HepG2 (cell line): ENCODE data around the gene MMP24OS. TPM values are rescaled to one million over a fixed set of nuclear protein-coding genes. Genes with fewer than 3 reads are reported as not detected.

Source experiments
- ATAC-seq: fragments of 200-7000 bp; cut with Tn5 transposase; 3 replicates; pipeline ENCODE4 v1.9.1; 2020; ENCODE audit warnings: mild to moderate bottlenecking, moderate library complexity
- BruUV-seq: library from RNA; stranded (reverse); fragments of 400-500 nt; replicated peaks from 2 replicates; lab custom pipeline; 2021; lab: Mats Ljungman, UMichigan
- CTCF ChIA-PET: fragments of 300-600 bp; formaldehyde crosslinking; extraction: SDS; loops from one replicate; lab custom pipeline; 2021; ENCODE audit warnings: low total read pairs, inconsistent platforms, low intra/inter-chr PET ratio; lab: Yijun Ruan, JAX
- POLR2A ChIA-PET: fragments of 350-600 bp; sonication (Branson Sonifier 250); formaldehyde crosslinking; loops from one replicate; lab custom pipeline; 2020; ENCODE audit warnings: antibody characterized with exemption, inconsistent platforms; lab: Yijun Ruan, JAX
- DNase-seq: peaks from one replicate; pipeline ENCODE4 v3.0.0-alpha.2; 2015; ENCODE audit warnings: low spot score
- FAIRE-seq: peaks from 3 replicates; lab custom pipeline; 2011; peaks lifted over from hg19 to GRCh38; lab: Jason Lieb, UNC
- H2AFZ ChIP-seq: one replicate; pipeline ENCODE4 v1.6.1; 2011; ENCODE audit warnings: low read length, inconsistent platforms
- H3K27ac ChIP-seq: fragments of 300-600 bp; 3 replicates; pipeline ENCODE4 v1.8.0; 2011; ENCODE audit warnings: mixed run types, mild to moderate bottlenecking, mixed read lengths, low read length, inconsistent platforms; ENCODE audit not compliant: insufficient read depth; ENCODE audit errors: extremely low read length
- H3K27me3 ChIP-seq, 2 experiments: fragments of 200-600 bp in 1 of 2; 2 replicates in 1 of 2; 3 replicates in 1 of 2; pipeline versions ENCODE4 v1.6.0 to v1.8.0; 2011; ENCODE audit warnings: low read length in 2 of 2, mild to moderate bottlenecking in 2 of 2, moderate library complexity in 2 of 2, inconsistent platforms in 1 of 2; ENCODE audit not compliant: insufficient read depth in 2 of 2, control insufficient read depth in 1 of 2
- H3K36me3 ChIP-seq, 2 experiments: fragments of 200-600 bp in 1 of 2; replicated peaks in 1 of 2; 2 replicates in 1 of 2; 3 replicates in 1 of 2; pipeline versions ENCODE4 v1.5.1 to v1.8.0; 2011; ENCODE audit warnings: low read length in 2 of 2, inconsistent platforms in 1 of 2; ENCODE audit not compliant: insufficient read depth in 2 of 2, control insufficient read depth in 1 of 2
- H3K4me1 ChIP-seq: 2 replicates; pipeline ENCODE4 v1.5.1; 2012; ENCODE audit warnings: low read length, inconsistent platforms; ENCODE audit not compliant: insufficient read depth
- H3K4me2 ChIP-seq: 2 replicates; pipeline ENCODE4 v1.6.0; 2011; ENCODE audit warnings: low read depth, low read length, inconsistent platforms
- H3K4me3 ChIP-seq, 3 experiments: fragments of 200-600 bp in 1 of 3; sonication (generic), shearing (Covaris generic) in 1 of 3; replicated peaks in 1 of 3; 2 replicates each; pipeline ENCODE4 v1.5.1; 2011 to 2016; ENCODE audit warnings: low read length in 3 of 3, inconsistent platforms in 2 of 3, low read depth in 2 of 3, mild to moderate bottlenecking in 2 of 3, control low read depth in 1 of 3, mixed read lengths in 1 of 3; ENCODE audit not compliant: insufficient read depth in 1 of 3
- H3K79me2 ChIP-seq: one replicate; pipeline ENCODE4 v1.6.1; 2011; ENCODE audit warnings: low read length, inconsistent platforms; ENCODE audit not compliant: insufficient read depth
- H3K9ac ChIP-seq: 2 replicates; pipeline ENCODE4 v1.6.0; 2011; ENCODE audit warnings: mild to moderate bottlenecking, low read depth, low read length, inconsistent platforms; ENCODE audit not compliant: insufficient read depth
- H3K9me3 ChIP-seq: 2 replicates; pipeline ENCODE4 v1.5.1; 2012; ENCODE audit warnings: mild to moderate bottlenecking, low read length
- H4K20me1 ChIP-seq: 2 replicates; pipeline ENCODE4 v1.6.0; 2011; ENCODE audit warnings: inconsistent platforms, mild to moderate bottlenecking, low read length, moderate library complexity; ENCODE audit not compliant: insufficient read depth
- ADNP ChIP-seq: sonication (generic); formaldehyde crosslinking; IDR thresholded peaks from 2 replicates; pipeline ENCODE4 v1.4.0; 2020; ENCODE audit warnings: missing genetic modification reagents
- BRCA1 ChIP-seq: sonication (generic); formaldehyde crosslinking; IDR thresholded peaks from 2 replicates; pipeline ENCODE4 v1.4.0; 2020; ENCODE audit warnings: missing genetic modification reagents
- EP300 ChIP-seq, 3 experiments: sonication (generic) in 1 of 3; formaldehyde crosslinking in 1 of 3; IDR thresholded peaks; 2 replicates each; pipeline versions ENCODE4 v1.5.1 to v1.6.1; 2011 to 2020; ENCODE audit warnings: low read depth in 2 of 3, low read length in 2 of 3, borderline replicate concordance in 1 of 3, improper control_type of control experiment in 1 of 3, mild to moderate bottlenecking in 1 of 3, missing genetic modification reagents in 1 of 3, moderate library complexity in 1 of 3
- FOSL2 ChIP-seq: sonication (generic); formaldehyde crosslinking; IDR thresholded peaks from 2 replicates; pipeline ENCODE4 v1.4.0; 2020; ENCODE audit warnings: missing genetic modification reagents
- GATAD1 ChIP-seq: IDR thresholded peaks from 2 replicates; pipeline ENCODE4 v1.6.1; 2016; ENCODE audit warnings: missing genetic modification reagents, missing compliant biosample characterization
- MTF1 ChIP-seq: sonication (generic); formaldehyde crosslinking; IDR thresholded peaks from 2 replicates; pipeline ENCODE4 v1.5.0; 2020; ENCODE audit warnings: missing genetic modification reagents
- NCOA2 ChIP-seq: sonication (generic); formaldehyde crosslinking; IDR thresholded peaks from 2 replicates; pipeline ENCODE4 v1.8.0; 2022; ENCODE audit warnings: inconsistent platforms
- NCOR1 ChIP-seq: fragments of 200-600 bp; sonication (generic); IDR thresholded peaks from 2 replicates; pipeline ENCODE4 v1.7.0; 2017; ENCODE audit warnings: antibody characterized with exemption, low read length, borderline replicate concordance
- PAX8 ChIP-seq: sonication (generic); formaldehyde crosslinking; IDR thresholded peaks from 2 replicates; pipeline ENCODE4 v1.8.0; 2022; ENCODE audit warnings: mild to moderate bottlenecking, missing genetic modification reagents, borderline replicate concordance
- PHF5A ChIP-seq: IDR thresholded peaks from one replicate; pipeline ENCODE4 v1.6.1; 2018; ENCODE audit warnings: low read depth, missing genetic modification reagents; ENCODE audit not compliant: unreplicated experiment
- SAP130 ChIP-seq: IDR thresholded peaks from 2 replicates; pipeline ENCODE4 v1.6.1; 2016; ENCODE audit warnings: low read depth
- ZNF703 ChIP-seq: sonication (generic); formaldehyde crosslinking; IDR thresholded peaks from 2 replicates; pipeline ENCODE4 v1.5.1; 2020; ENCODE audit warnings: missing genetic modification reagents, mild to moderate bottlenecking, moderate library complexity, borderline replicate concordance
- ZNF839 ChIP-seq: sonication (generic); formaldehyde crosslinking; IDR thresholded peaks from 2 replicates; pipeline ENCODE4 v1.4.0; 2020; ENCODE audit warnings: missing genetic modification reagents, mild to moderate bottlenecking, borderline replicate concordance
- ZSCAN31 ChIP-seq: sonication (generic); formaldehyde crosslinking; IDR thresholded peaks from 2 replicates; pipeline ENCODE4 v1.5.0; 2020; ENCODE audit warnings: low read depth, mild to moderate bottlenecking, missing genetic modification reagents
- WGBS: methylation state at CpG from one replicate; pipeline ENCODE4 v1.1.6; 2017; ENCODE audit warnings: low lambda C conversion rate; 5-methylcytosine and 5-hydroxymethylcytosine counted together
- in situ Hi-C: cut with HindIII; loops from 2 replicates; pipeline ENCODE4 v1.10.0; 2017; ENCODE audit warnings: low pct_unique_long_range_greater_than_20kb; ENCODE audit not compliant: extremely low pct_ligation_motif_present
- intact Hi-C: fragments of 100-400 bp; cut with micrococcal nuclease; formaldehyde crosslinking; loops from one replicate; pipeline ENCODE4 v1.10.0; 2022; ENCODE audit not compliant: unreplicated experiment
- polyA plus RNA-seq, 8 experiments: library from polyadenylated mRNA; depleted of rRNA in 3 of 8; stranded (reverse) in 7 of 8; unstranded in 1 of 8; fragments of >200 nt; fragmentation: Illumina TruSeq in 4 of 8; extraction: Trizol in 4 of 8; gene quantifications; 2 replicates each; pipeline versions ENCODE4 v1.2.1 to v1.2.3, GENCODE V29; 2011 to 2016; ENCODE audit warnings: low read depth in 4 of 8, missing spikeins in 1 of 8, mixed read lengths in 1 of 8; ENCODE audit not compliant: insufficient read depth in 1 of 8
- total RNA-seq, 5 experiments: library from RNA; depleted of rRNA; stranded (reverse); fragments of >200 nt; fragmentation: Illumina TruSeq; extraction: Trizol; gene quantifications; 2 replicates each; pipeline ENCODE4 v1.2.3, GENCODE V29; 2016; ENCODE audit warnings: low read depth in 1 of 5
- TF ChIP-seq, protein P1 (sequence below): sonication (generic); formaldehyde crosslinking; IDR thresholded peaks from 2 replicates; pipeline ENCODE4 v1.4.0; 2020; ENCODE audit warnings: mild to moderate bottlenecking, missing genetic modification reagents
- TF ChIP-seq, protein P2 (sequence below): IDR thresholded peaks from 2 replicates; pipeline ENCODE4 v1.6.1; 2018; ENCODE audit warnings: missing genetic modification reagents, mild to moderate bottlenecking, missing compliant biosample characterization
- TF ChIP-seq, protein P3 (sequence below): sonication (generic); formaldehyde crosslinking; IDR thresholded peaks from 2 replicates; pipeline ENCODE4 v1.5.0; 2020; ENCODE audit warnings: missing genetic modification reagents

The MMP24OS gene
- total and polyA plus RNA-seq, 2 of the 13 experiments (the other 11 are each of a cell fraction or from before 2014, with no cell fraction given): 6.0 to 8.5 TPM

DNA sequence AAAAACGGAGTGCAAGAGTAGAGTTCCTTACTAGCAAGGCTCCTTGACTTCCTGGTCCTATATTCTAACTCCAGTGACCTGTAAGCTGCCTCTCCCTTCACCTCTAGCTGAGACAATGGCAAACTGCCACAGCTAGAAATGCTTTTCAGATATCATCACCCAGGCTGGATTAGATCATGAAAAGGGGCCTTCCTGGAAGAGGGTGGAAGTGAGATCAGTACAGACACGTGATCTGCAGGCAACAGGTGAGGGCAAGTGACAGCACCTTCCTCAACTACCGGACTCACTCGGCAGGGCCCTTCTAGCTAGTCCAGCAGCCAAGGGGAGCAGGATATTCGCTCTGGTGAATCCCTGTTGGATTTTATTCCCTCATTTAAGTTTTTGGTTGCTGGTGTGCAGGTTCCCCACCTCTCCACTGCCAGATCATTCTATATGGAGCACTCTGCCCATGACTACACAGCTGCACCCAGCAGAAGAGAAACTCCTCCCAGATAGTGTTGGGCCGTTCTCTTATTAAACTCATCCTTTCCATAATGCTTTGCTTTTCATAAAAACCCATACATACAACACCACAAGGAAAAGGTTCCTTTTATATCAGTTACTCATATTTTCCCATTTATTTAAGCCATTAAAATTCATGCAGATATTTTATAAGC, 40.7 kb upstream of the MMP24OS start:
- Histone ChIP-seq H3K79me2 (no peaks in the 10 kb centered on the region), H2AFZ (no peak overlapping the region), H3K36me3 (peaks cover 5 to 10% of the 10 kb centered on the region in 2 experiments; a peak in 3 of 5 replicates), H4K20me1 (no peaks in the 10 kb centered on the region), H3K9me3 (no peaks in the 10 kb centered on the region), H3K4me3 (no peak overlapping the region), H3K4me2 (no peak overlapping the region), H3K4me1 (peaks cover 25% of the 10 kb centered on the region), H3K27ac (no peak overlapping the region), H3K27me3 (no peaks in the 10 kb centered on the region), H3K9ac (no peak overlapping the region)
- FAIRE-seq (no peak), DNase-seq (peak; percentile 71), ATAC-seq (no peak)
- no peak for TF ChIP-seq NCOR1
- no peak for TF ChIP-seq PHF5A (CRISPR knock-in tag)
- TF ChIP-seq, protein P1, sequence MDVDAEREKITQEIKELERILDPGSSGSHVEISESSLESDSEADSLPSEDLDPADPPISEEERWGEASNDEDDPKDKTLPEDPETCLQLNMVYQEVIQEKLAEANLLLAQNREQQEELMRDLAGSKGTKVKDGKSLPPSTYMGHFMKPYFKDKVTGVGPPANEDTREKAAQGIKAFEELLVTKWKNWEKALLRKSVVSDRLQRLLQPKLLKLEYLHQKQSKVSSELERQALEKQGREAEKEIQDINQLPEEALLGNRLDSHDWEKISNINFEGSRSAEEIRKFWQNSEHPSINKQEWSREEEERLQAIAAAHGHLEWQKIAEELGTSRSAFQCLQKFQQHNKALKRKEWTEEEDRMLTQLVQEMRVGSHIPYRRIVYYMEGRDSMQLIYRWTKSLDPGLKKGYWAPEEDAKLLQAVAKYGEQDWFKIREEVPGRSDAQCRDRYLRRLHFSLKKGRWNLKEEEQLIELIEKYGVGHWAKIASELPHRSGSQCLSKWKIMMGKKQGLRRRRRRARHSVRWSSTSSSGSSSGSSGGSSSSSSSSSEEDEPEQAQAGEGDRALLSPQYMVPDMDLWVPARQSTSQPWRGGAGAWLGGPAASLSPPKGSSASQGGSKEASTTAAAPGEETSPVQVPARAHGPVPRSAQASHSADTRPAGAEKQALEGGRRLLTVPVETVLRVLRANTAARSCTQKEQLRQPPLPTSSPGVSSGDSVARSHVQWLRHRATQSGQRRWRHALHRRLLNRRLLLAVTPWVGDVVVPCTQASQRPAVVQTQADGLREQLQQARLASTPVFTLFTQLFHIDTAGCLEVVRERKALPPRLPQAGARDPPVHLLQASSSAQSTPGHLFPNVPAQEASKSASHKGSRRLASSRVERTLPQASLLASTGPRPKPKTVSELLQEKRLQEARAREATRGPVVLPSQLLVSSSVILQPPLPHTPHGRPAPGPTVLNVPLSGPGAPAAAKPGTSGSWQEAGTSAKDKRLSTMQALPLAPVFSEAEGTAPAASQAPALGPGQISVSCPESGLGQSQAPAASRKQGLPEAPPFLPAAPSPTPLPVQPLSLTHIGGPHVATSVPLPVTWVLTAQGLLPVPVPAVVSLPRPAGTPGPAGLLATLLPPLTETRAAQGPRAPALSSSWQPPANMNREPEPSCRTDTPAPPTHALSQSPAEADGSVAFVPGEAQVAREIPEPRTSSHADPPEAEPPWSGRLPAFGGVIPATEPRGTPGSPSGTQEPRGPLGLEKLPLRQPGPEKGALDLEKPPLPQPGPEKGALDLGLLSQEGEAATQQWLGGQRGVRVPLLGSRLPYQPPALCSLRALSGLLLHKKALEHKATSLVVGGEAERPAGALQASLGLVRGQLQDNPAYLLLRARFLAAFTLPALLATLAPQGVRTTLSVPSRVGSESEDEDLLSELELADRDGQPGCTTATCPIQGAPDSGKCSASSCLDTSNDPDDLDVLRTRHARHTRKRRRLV (CRISPR knock-in tag): no peak
- TF ChIP-seq ZSCAN31 (CRISPR knock-in tag): no peak
- TF ChIP-seq, protein P2, sequence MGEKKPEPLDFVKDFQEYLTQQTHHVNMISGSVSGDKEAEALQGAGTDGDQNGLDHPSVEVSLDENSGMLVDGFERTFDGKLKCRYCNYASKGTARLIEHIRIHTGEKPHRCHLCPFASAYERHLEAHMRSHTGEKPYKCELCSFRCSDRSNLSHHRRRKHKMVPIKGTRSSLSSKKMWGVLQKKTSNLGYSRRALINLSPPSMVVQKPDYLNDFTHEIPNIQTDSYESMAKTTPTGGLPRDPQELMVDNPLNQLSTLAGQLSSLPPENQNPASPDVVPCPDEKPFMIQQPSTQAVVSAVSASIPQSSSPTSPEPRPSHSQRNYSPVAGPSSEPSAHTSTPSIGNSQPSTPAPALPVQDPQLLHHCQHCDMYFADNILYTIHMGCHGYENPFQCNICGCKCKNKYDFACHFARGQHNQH (CRISPR knock-in tag): no peak
- TF ChIP-seq FOSL2 (CRISPR knock-in tag): 0 out of 2 replicates have a peak, but pooled peaks have one; percentile 23
- TF ChIP-seq EP300 (IDR thresholded peaks at IDR 0.05; ENCODE audit: low read depth in 2 of 2, low read length in 2 of 2): no peak
- TF ChIP-seq EP300 (CRISPR knock-in tag; IDR thresholded peaks at IDR 0.05; ENCODE audit: borderline replicate concordance): peak; percentile 23; the same call in 1 of the 2 replicates
- no peak for TF ChIP-seq SAP130 (CRISPR knock-in tag)
- no peak for TF ChIP-seq ADNP (CRISPR knock-in tag)
- no peak for TF ChIP-seq ZNF703 (CRISPR knock-in tag)
- no peak for TF ChIP-seq ZNF839
- TF ChIP-seq MTF1 (CRISPR knock-in tag): no peak
- TF ChIP-seq PAX8 (CRISPR knock-in tag): no peak
- TF ChIP-seq NCOA2 (CRISPR knock-in tag): no peak
- no peak for TF ChIP-seq BRCA1 (CRISPR knock-in tag)
- TF ChIP-seq GATAD1: no peak
- TF ChIP-seq, protein P3, sequence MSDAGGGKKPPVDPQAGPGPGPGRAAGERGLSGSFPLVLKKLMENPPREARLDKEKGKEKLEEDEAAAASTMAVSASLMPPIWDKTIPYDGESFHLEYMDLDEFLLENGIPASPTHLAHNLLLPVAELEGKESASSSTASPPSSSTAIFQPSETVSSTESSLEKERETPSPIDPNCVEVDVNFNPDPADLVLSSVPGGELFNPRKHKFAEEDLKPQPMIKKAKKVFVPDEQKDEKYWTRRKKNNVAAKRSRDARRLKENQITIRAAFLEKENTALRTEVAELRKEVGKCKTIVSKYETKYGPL: no peak
- intact Hi-C loops (no loop called here), in situ Hi-C loops (no loop called here)
- ChIA-PET POLR2A (interaction anchor here (1.5 to 5.3 kb wide), 4 partner anchors 8 to 12 kb away, joined by 5 to 53 read pairs (median 16); no protein-coding TSS in a partner anchor), CTCF (no interaction called here)
- BruUV-seq: TSS peak; percentile 85
- 91% methylated on average over 6 of the region's 6 CpGs for WGBS
